Kidney capillary endothelial cell (primary cell): ENCODE results near the gene ATXN7L2.
A peak's percentile ranks its signal among the peaks of the same experiment; 100 is the strongest.

ENCODE experiments used
- DNase-seq: peaks from one replicate; pipeline ENCODE4 v3.0.0-alpha.2; 2018; ENCODE audit warnings: low spot score

The ATXN7L2 gene

GRCh38 chr1:109523706-109524105 is 40.0 kb downstream of the ATXN7L2 start:
- no peak for DNase-seq

- no peak for DNase-seq
Measured at GRCh38 chr1:109527098-109527811, 43.5 kb downstream of the ATXN7L2 start.

DNA sequence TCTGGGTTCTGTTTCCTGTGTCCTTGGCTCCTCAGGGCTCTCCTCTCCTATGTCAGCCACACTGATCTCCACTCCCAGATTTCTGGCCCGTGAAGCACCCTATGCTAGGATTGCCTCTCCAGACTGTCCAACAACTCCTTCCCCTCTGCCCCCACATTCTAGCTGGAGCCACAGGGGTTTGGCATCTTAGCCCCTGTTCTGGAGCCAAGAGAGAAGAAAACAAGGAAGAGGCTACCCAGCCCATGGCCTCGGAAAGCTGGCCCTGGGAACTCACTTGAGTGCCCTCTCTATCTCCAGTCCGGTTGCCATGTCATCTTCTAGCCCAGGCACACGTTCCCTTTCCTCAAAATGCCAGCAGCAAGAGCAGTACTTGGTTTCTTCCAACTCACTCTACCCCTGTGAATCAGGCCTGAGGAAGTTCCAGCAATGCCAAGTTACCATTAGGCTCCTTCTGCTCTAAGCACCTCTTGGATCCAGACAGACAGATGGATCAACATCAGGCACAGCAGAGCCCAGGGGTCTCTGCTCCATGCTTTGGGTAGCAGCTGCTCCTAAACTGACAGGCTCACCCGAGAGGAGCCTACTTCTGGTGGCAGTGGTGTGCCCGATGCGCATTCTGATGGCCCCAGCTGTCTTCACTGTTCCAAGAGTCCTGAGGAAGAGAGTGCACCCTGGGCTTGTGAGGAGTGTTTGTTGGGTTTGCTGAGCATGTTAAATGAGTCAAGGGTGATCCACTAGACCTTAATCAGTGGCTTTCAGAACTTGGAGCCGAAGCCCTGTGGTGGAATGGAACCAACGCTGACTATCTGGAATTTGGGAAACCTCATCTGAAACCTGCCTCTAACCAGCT is 44.4 kb downstream of the ATXN7L2 start:
- DNase-seq = no peak

DNA sequence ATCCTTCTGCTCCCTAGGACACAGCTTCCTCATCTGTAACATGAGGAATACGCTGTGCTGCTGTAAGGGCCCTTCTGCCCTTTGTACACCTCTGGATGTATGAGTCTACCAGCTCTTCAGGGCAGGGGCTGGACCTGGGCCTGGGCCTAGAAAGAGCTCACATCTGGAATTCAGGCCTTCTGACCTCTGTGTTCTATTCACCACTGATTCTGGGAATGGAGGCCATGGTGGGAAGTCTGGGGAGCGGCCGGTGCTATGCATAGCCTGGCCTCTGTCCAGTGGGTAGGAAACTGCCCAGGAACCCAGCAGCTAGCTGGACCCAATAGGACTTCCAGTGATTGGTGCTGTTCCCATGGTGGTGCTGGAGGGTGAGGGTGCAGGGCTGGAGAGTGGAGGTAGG is 45.0 kb downstream of the ATXN7L2 start:
- no peak for DNase-seq

DNA sequence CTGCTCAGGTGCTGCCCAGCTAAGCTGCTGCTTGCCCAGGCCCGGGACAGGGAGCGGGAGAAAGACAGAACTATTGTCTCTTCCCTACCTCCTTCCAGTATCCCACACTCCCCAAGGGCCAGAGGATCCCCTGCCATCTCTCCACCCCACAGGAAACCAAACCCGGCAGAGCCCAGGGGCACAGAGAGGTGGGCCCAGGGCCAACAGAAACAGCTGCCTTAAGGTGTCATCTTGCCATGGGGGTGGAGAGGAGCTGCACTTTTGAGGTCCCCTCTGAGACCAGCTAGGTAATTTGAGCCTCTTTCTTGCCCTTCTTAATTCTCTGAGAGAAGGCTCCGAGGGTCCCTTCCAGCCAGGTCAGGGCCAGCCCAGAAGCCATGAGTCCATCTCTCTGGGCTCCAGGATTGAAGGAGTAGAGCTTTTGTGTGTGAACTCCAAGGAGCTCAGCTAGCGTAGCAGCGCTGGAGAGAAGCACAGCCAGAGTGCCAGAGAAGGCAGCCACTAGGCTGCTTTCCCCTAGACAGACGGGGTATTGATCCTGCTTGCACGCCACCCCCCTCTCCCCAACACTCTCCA is 46.3 kb downstream of the ATXN7L2 start:
- DNase-seq = no peak

DNA sequence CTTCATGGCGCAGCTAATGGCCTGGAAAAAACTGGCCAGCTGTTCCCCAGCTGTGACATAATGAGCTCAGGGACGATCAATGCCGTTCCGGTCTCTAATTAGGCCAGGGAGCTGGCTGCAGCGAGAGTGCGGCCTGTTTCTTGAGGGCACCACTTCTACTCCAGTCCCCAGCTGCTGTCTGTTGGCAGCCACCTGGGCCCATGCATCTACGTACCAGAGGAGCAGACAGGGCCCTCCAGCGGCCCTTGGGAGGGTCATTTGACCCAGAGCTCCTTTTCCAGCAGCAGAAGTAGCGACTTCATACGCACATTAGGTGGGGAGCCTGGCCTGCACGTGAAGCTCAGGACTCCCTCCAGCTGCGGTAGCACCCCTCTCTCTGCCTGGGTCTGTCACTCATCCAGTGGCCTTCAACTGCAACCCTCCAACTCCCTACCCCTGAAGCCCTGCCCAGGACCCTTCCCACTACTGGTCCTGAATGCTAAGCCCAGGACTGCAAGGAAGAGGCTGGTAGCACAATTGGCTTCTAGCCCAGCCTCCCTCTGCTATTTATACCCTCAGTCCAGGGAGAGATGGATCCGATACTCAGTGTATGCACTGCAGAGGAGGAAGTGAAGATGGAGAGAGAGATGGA is 46.9 kb downstream of the ATXN7L2 start:
- no peak for DNase-seq

GRCh38 chr1:109531380-109531779 is 47.7 kb downstream of the ATXN7L2 start:
- no peak for DNase-seq

DNA sequence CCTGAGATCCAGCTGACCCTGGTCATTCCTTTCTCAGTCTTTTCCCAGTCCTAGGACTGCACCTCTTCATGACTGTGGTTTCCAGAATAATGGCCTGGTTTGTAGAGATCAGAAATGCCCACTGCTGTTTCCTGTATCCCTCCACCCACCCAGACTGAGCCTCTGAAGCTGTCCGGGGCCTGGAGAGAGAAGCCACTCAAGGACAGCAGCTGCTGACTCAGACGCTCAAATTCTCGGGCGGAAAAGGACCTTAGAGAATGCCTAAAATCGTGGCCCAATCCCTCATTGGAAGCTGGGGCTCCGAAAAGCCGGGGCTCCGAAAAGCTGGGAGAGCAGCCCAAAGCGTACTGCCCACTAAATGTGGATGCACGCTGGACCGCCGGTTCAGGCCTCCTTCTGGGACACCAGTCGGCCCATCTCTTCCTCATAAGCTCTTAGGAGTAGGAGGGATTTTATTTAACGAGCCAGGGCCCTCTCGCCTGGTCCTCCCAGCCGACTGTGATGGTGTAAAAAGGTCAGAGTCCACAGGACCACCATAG is 48.2 kb downstream of the ATXN7L2 start:
- DNase-seq = no peak

GRCh38 chr1:109532365-109533136 is 48.8 kb downstream of the ATXN7L2 start:
- DNase-seq = peak; percentile 63

GRCh38 chr1:109534307-109534858 is 50.7 kb downstream of the ATXN7L2 start:
- no peak for DNase-seq

DNA sequence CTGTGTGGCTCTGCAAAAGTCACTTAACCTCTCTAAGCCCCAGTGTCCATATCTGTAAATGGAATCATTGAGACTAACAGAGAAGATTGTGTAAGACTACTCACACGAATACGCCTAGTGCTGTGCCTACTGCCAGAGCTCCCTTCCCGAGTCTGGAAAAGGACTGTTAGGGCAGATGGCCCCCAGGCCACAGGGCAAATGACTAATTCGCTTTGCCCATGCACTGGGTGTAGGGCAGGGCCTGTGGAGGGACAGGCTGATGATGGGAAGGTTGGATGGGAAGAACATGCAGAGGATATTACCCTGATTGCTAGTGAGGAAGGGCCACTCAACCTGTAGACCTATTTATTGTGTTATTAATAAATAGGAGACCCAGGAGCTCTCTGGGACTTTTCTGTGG is 51.8 kb downstream of the ATXN7L2 start:
- no peak for DNase-seq

- no peak for DNase-seq
Measured at GRCh38 chr1:109535971-109536491, 52.3 kb downstream of the ATXN7L2 start.

GRCh38 chr1:109537450-109538178 is 53.9 kb downstream of the ATXN7L2 start:
- DNase-seq = no peak

DNA sequence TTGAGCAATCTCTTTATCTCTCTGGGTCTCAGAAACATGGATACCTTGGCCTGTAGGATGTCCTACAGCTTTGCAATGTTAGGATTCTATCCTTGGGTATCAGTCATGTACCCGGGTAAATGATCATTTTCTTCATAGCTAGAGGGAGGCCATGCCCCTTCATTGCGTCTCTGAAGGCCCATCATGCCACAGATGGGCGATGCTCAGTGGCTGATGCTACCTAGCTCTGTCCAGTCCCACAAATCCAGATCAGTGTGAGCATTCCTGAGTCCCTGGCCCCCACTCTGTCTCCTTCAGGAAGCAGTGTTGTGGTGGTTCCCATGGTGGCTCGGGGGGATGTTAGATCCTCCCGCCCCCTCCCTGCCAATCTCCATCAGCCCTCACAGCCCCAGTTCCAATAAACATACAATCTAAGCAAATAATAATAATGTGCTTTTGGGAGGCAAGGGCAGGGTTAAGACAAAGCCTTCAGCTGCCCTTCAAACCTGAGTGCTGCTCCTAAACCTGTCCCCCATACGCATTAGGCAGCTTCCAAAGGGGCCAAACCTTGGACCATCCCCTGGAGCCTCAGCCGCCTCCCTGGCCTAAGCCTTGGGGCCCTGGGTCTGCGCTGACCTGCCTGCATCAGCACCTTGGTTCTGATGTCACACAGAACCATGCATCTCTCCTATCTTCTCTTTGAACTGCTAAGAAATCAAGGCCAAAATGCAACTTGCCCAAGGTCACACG is 55.3 kb downstream of the ATXN7L2 start:
- DNase-seq = no peak

DNA sequence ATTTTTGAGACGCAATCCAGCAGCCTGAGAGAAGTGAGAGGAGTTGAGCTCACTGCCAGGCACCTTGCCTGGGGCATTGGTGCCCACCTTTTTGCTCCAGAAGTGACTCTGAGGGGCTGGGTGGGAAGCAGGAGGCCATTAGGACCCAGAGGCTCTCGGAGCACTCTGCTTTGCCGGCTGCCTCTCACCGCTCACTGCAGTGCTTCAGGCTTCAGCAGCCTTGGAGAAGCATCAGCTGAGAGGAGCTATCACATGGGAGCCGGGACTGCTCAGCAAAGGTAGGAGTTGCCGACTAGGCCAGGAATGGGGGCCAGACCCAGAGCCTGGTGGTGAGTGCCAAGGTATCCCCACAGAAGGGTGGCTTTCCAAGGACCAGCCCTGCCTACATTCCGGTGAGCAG is 56.0 kb downstream of the ATXN7L2 start, which contains the start of gene GPR61:
Gene GPR61, plus strand, starts transcription at position 197 of the 400 bp plus-strand sequence. CDS start 3,151 bp downstream, outside the sequence.
- DNase-seq = no peak

DNA sequence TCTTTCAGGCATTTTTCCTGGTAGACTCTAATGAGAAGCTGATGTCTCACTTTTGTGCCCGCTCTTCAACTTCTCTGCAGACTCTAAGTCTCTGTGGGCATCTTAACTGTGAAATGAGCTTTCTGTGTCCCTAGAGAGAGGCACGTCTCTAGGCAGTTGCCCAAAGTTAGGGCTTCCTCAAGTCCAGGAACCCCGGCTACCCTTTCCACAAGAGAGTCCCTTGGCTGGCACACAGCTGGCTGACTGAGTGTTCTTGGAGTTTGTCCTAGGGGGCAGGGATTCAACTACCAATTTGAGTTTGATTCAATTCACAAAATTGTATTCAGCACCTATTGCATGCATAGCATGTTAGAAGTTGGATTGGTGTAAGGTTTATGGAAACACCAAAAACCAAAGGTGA is 57.4 kb downstream of the ATXN7L2 start:
- DNase-seq = no peak
